HG02678 (cell line): ENCODE data around the gene IL17B.

Experiments used
- ATAC-seq: cut with Tn5 transposase; IDR thresholded peaks from one replicate; pipeline ENCODE4 v1.9.1; 2021; ENCODE audit warnings: mild to moderate bottlenecking, moderate library complexity; ENCODE audit not compliant: unreplicated experiment

The IL17B gene

GRCh38 chr5:149380466-149381121, 1.5 kb upstream of the IL17B start:
- no peak for ATAC-seq

- ATAC-seq, result no peak
Measured at GRCh38 chr5:149379818-149380374, 804 bp upstream of the IL17B start.

GRCh38 chr5:149378241-149378820, 761 bp downstream of the IL17B start:
- no peak for ATAC-seq

- no peak for ATAC-seq
Measured at GRCh38 chr5:149376711-149377447, 2.2 kb downstream of the IL17B start.

DNA sequence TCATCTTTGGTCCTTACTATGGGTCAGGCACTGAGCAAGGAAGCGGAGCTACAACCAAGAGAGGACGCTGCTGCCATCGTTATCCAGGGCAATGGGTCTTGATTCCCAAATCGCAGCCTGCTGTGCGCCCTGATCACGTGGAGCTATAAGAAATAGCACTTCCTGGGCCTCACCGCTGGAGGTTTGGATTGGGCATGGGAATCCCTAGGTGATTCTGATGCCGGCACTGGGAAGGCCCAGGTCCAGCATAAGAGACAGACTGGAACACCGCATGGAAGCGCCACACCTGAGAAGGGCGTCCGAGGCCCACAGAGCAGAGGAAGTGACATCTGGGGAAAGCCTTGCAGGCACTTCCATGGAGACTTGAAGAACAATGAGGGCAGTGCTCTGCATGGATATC, 3.0 kb downstream of the IL17B start:
- no peak for ATAC-seq

- no peak for ATAC-seq
Measured at GRCh38 chr5:149375434-149375833, 3.7 kb downstream of the IL17B start.

GRCh38 chr5:149374801-149375200, 4.3 kb downstream of the IL17B start:
- no peak for ATAC-seq

- ATAC-seq, result no peak
Measured at GRCh38 chr5:149374303-149374702, 4.8 kb downstream of the IL17B start.

- ATAC-seq, result no peak
Measured at GRCh38 chr5:149372932-149373331, 6.2 kb downstream of the IL17B start.

GRCh38 chr5:149372076-149372795, 6.9 kb downstream of the IL17B start:
- no peak for ATAC-seq

GRCh38 chr5:149371296-149371962, 7.7 kb downstream of the IL17B start:
- peak; percentile 81 for ATAC-seq

- no peak for ATAC-seq
Measured at GRCh38 chr5:149370878-149371277, 8.2 kb downstream of the IL17B start.

GRCh38 chr5:149367972-149368645, 11.0 kb downstream of the IL17B start:
- ATAC-seq, result no peak

DNA sequence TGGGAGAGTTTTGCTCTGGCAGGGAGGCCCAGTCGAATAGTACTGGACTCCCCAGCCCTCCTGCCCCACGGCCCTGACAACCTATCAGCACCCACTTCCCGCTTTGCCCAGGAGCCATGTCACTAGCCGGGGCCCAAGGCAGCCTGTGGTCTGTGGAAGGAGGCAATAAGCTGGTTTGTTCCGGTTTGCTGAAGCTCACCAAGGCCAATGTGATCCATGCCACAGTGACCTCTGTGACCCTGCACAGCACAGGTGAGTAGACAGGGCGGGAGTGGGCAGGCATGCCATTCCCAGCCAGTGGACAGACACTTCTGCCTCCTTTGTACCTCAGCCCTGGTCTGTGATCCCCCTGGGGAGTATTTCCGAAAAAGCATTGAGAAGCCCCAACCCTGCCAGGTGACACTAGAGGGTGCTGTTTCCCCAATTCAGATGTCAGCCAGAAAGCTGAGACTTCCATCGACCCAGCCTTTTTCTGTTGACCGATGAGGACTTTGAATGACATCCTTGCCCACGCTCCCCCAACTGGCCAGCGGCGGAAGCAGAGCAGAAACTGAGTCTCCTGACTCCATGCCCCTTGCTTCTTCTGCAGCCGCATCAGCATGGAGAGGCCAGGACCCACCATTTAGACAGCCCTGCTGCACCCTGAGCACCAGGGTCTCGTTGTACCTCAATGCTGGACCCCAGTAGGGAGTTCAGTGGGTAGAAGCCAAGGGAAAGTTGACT, 11.7 kb downstream of the IL17B start:
- ATAC-seq, result peak; percentile 71

DNA sequence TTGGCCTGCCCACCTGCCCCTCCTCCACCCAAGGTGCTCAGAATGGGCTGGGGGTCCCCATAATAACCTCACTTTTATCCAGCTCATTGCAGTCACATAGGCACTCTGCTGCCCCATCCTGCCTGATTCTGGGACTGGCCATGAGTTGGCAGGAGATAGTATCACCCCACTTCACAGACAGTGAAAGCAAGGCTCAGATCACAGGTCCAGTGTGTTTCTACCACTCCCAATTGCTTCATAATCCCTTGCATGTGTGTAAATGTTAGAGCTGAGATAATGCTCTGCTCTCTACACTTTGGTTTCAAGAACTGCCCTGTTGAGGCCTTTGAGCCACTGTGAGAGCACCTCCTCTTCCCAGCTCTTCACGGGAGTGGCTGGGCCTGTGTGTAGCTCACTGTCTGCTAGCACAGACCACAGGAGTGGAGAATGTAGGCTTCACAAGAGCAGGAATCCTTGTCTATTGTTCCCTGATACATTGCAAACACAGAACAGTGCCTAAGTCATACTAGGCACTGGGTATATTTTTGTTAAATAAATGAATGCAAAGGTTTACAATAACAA, 12.8 kb downstream of the IL17B start:
- ATAC-seq, result no peak

GRCh38 chr5:149365418-149365817, 13.7 kb downstream of the IL17B start:
- no peak for ATAC-seq

DNA sequence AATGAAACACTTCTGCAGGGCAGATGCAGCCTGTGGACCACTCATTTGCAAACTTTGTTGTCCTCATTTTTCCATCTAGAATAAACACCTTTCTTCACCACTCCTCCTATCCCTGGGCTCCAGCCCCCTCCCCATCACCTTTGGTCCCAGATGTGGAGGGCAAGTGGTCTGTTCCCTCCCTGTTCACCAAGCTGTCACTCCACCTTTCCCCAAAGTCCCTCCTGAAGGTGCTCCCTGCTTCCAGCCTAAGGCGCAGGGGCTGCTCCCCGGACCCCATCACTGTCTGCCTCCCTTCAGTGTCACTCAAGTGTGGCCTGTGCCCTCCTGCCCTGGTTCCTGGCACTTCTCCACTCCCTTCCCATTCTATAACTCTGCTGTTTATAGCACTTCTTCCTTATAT, 14.4 kb downstream of the IL17B start:
- no peak for ATAC-seq

GRCh38 chr5:149363936-149364335, 15.2 kb downstream of the IL17B start:
- ATAC-seq, result no peak

DNA sequence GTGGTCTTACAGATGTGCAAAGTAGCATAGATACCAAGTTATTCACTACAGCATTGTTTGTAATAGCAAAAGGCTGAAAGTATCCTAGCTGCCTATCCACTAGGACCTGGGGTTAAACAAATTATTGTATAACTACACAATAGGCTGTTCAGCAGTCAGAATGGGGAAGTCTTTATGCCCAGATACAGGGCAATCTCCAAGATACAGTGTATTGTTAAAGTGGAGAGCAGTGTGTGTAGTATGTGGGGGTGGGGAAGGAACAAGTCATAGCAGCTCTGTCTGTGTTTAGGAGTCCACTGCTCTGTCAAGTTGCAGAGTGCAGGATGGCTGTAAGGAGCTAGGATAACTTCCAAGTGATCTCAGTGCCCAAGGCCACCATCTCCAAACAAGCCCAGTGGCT, 15.7 kb downstream of the IL17B start:
- ATAC-seq, result no peak
